Spinal cord (tissue), 10 donors: ENCODE data around the gene SYS1. TPM values are rescaled to one million over a fixed set of nuclear protein-coding genes. Genes with fewer than 3 reads are reported as not detected.
"Not testable (repeated sequence)": the region's sequence is repeated elsewhere in the genome, so short reads cannot be mapped to it uniquely, and the experiment has no call there.

Experiments
- DNase-seq, 6 donors: peaks; one replicate each; pipeline versions ENCODE4 v3.0.0 to v3.0.0-alpha.2; 2013 to 2015; ENCODE audit warnings: low spot score in 6 of 6, low read depth in 4 of 6
- H3K27ac ChIP-seq: one replicate; pipeline ENCODE4 v1.5.1; 2013; ENCODE audit warnings: low read depth, low read length, control low read depth
- H3K27me3 ChIP-seq: one replicate; pipeline ENCODE4 v1.6.1; 2013; ENCODE audit warnings: low read length; ENCODE audit not compliant: control insufficient read depth, insufficient read depth
- H3K36me3 ChIP-seq: one replicate; pipeline ENCODE4 v1.6.1; 2013; ENCODE audit warnings: low read length; ENCODE audit not compliant: control insufficient read depth, insufficient read depth
- H3K4me1 ChIP-seq: one replicate; pipeline ENCODE4 v1.6.1; 2013; ENCODE audit warnings: low read length; ENCODE audit not compliant: control insufficient read depth, insufficient read depth
- H3K4me3 ChIP-seq: one replicate; pipeline ENCODE4 v1.5.1; 2013; ENCODE audit warnings: low read depth, low read length, control low read depth
- H3K9me3 ChIP-seq: one replicate; pipeline ENCODE4 v1.6.1; 2013; ENCODE audit warnings: low read length; ENCODE audit not compliant: control insufficient read depth, insufficient read depth
- WGBS: methylation state at CpG from one replicate; pipeline ENCODE4 v1.1.5; 2013; ENCODE audit warnings: missing lambda C conversion rate; ENCODE audit not compliant: insufficient coverage; 5-methylcytosine and 5-hydroxymethylcytosine counted together
- polyA plus RNA-seq, 2 donors: library from polyadenylated mRNA; unstranded; fragments of 120-200 nt; gene quantifications; one replicate each; pipeline ENCODE4 v1.2.1, GENCODE V29; 2013; ENCODE audit not compliant: insufficient read length in 2 of 2
- total RNA-seq, 2 donors: library from RNA; depleted of rRNA in 1 of 2; stranded (reverse); fragments of 120-200 nt in 1 of 2; fragments of >200 nt in 1 of 2; gene quantifications; one replicate each; pipeline versions ENCODE4 v1.2.3 to v1.2.4, GENCODE V29; 2013 to 2014
- donor health status: healthy.

Gene SYS1
- total and polyA plus RNA-seq, 4 donors: 19.1 to 32.8 (median 27.6) TPM

DNA sequence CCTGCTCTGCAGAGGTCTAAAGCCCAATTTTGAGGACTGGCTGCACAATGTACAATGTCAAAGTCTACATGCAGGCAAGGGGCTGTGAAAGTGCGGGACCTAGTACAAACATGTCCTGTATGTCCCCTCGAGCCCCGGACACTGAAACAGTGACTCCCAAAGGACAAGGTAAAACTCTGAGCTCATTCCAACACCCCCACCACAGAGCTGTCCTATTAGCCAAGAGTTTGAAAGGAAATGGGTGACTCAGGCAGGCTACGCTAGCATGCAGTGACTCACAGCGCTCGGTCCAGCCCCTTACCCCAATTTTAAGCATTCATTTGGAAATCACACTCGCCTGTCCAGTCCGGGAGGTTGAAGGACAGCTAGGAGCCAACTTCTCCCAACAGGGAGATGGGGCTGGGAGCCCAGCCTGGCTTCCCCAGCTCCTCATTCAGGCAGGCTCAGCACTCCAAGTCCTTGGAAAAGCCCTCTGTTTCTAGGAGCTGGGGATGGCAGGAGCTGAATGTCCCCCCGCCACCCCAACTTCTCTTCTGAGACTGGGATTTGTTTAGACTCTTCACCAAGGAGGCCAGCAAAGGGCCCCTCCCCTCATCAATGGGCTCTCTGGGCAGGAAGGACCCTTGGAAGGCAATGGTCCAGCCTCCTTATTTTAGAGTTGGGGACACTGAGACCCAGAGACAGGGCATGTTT lies 18.6 kb upstream of the SYS1 start:
- H3K4me3 ChIP-seq: no peak overlapping the region
- no peaks in the 10 kb centered on the region for H3K9me3 ChIP-seq
- no peak overlapping the region for H3K27ac ChIP-seq
- 80% methylated on average over 6 of the region's 9 CpGs for WGBS
- peaks cover 14% of the 10 kb centered on the region for H3K27me3 ChIP-seq
- DNase-seq: no peak
- H3K36me3 ChIP-seq: no peaks in the 10 kb centered on the region
- H3K4me1 ChIP-seq: peaks cover 29% of the 10 kb centered on the region

DNA sequence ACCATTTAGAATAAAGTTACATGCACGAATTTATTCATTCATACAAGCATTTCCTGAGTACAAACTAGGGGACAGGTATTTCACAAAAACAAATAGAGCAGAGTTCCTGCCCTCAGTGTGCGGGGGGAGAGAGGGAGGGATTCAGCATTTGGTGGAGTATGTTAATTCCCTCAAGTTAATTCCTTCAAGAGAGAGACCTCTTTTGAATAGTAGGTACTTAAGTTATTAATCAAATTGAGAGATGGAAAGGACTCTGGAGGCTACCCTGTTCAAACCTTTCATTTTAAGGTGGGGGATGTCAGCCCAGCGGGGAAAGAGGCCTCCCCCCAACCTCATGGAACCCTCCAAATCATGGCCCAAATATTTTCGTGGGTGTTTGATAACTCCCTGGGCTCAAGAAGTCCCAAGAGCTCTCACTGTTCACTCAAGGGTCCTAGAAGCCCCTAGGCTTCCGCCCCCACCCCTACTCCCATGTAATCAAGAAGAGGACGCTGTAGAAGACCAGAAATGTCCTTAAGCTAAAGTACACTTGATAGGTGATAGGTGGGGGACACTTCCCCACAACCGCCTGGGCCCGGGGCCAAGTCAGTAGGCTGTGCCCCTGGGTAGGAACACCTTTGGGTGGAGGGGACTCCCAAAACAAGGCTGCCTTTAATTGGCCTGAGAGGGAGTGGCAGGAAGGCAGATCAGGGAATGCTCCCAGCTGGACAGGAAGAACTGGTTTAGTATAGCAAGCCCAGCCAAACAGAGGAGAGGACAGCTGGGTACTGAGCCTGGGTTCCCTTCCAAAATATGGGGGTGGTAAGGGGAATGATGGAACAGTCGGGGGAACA lies 17.6 kb upstream of the SYS1 start:
- WGBS: 50% methylated on average over 2 of the region's 9 CpGs
- DNase-seq: no peak
- no peak overlapping the region for H3K27ac ChIP-seq
- H3K36me3 ChIP-seq: no peaks in the 10 kb centered on the region
- H3K9me3 ChIP-seq: no peaks in the 10 kb centered on the region
- H3K4me3 ChIP-seq: no peak overlapping the region
- H3K4me1 ChIP-seq: peaks cover 29% of the 10 kb centered on the region
- H3K27me3 ChIP-seq: peaks cover 14% of the 10 kb centered on the region

DNA sequence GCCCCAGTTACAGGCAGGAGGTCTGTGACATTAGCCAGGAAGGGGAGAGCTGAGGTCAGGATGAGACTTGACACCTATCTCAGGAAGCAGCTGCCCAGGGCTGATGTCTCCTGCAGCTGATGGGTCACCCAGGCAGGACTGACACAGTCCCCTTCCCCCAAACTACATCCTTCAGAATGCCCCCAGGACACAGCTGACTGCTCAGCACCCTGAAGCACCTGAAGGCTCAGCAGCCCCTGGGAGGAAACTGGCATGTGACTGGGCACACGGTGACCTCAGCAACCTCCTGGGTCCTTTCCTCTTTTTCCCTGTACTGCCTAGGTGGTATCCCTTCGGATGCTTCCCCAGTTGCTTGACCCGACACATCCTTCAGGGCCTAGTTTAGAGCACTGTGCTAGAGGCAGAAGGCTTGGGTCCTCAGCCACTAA lies 16.7 kb upstream of the SYS1 start:
- 82% methylated on average over 3 of the region's 3 CpGs for WGBS
- H3K27me3 ChIP-seq: peaks cover 14% of the 10 kb centered on the region
- no peak overlapping the region for H3K27ac ChIP-seq
- peaks cover 29% of the 10 kb centered on the region for H3K4me1 ChIP-seq
- no peak overlapping the region for H3K4me3 ChIP-seq
- no peak for DNase-seq
- no peaks in the 10 kb centered on the region for H3K9me3 ChIP-seq
- H3K36me3 ChIP-seq: no peaks in the 10 kb centered on the region

DNA sequence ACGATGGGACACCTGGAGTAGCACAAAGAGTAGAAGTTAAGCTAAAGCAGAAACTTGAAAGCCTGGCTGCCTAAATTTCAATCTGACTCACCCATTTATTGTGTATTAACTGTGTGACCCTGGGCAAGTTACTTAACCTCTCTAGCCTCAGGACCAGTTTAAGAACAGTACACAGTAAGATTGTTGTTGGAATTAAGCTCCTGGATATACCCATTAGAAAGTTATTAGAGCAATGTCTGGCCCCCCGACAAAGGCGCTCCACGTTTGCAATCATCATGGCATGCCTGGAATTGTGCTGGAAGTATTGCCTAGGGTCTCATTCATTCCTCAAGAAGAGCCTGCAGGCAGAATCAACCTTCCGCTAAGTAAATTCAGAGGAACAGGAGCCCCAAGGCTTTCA lies 16.1 kb upstream of the SYS1 start:
- H3K4me3 ChIP-seq: no peak overlapping the region
- DNase-seq: peak in 1 of 6 donors; percentile 87
- no peaks in the 10 kb centered on the region for H3K9me3 ChIP-seq
- H3K27me3 ChIP-seq: peaks cover 14% of the 10 kb centered on the region
- peaks cover 24% of the 10 kb centered on the region for H3K4me1 ChIP-seq
- 46% methylated on average over 4 of the region's 5 CpGs for WGBS
- H3K36me3 ChIP-seq: no peaks in the 10 kb centered on the region
- H3K27ac ChIP-seq: no peak overlapping the region

DNA sequence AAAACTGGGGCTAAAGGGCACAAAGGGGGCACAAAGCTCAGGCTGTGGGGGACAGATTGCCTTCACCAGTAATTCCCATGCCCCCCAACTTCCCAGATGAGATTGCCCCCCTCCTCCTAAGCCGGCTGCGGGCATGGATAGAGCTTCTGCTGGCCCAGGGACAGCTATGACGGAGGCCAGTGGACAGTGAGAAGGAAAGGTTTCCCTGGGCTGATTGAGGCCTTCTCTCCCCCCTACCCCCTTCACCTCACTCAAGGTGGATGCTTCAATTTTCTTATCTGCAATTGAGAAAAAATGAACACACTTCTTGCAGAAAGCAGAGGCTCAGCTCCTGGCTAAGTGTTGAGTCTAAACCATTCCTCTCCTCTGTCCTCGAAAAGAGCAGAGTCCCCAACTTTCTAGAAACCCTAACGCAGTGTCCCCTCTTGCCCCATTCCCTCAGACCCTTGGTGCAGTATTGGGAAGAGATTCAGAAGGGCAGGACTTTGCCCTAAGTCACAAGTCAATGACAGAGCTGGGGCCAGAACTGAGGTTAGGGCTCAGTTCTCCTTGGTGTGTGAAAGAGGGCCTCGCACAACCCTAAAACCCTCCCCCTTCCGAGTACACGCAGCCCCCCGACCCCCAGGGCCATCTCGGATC lies 15.5 kb upstream of the SYS1 start:
- WGBS: 0% methylated on average over 2 of the region's 10 CpGs

DNA sequence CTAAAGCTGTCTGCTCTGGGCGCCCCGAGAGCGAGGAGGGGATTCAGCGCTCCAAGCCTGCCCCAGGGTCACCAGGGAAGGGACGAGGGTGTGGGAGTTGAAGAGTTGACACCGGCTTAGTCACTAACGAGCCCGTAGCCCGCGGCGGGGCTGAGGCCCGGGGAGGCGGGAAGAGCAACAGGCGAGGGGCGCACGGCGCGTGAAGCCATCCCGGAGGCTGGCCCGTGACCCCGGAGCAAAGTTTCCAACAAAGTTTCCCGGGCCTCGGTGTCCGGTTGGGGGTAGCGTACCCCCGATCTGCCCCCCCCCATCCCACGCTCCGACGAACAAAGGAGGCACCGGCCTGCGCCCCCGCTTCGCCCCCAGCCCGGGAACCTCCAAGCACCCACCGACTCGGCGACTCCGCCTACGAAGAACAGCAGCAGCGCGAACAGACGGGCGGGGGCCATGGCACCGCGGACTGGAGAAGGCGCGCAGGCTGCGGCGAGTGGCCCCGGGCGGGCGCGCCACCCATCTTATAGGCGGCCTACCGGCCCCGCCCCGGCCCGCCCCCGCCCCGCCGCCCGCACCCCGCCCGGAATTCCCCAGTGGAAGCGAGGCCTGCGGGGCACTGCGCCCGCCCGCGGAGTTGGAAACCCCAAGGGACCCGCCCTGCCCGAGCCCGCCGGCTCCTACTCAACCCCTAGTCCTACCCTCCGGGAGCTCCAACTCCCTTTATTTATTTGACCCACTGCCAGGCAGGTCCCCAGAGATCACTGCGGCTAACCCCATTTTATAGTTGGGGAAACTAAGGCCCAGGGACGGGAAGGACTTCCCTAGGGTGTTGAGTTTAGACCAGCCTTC lies 14.8 kb upstream of the SYS1 start, which contains the start of gene SDC4:
Gene SDC4 (minus strand): TSS at position 489 of the 843 bp plus-strand sequence. CDS start 40 bp downstream, at position 449.
- Histone ChIP-seq H3K4me3 (peak within 1 kb of the TSS; percentile 62), H3K36me3 (no peaks in the 10 kb centered on the region), H3K9me3 (no peaks in the 10 kb centered on the region), H3K27me3 (peaks cover 15% of the 10 kb centered on the region), H3K27ac (peak within 1 kb of the TSS; percentile 33), H3K4me1 (peaks cover 17% of the 10 kb centered on the region)
- 2% methylated on average over 60 of the region's 77 CpGs for WGBS
- peak in 1 of 6 donors; percentile 53 for DNase-seq

More for the DNA sequence above, 15.5 kb upstream of the SYS1 start:
- H3K36me3 ChIP-seq: no peaks in the 10 kb centered on the region
- H3K27me3 ChIP-seq: peaks cover 14% of the 10 kb centered on the region
- no peak for DNase-seq
- H3K27ac ChIP-seq: peak overlapping the region; percentile 33
- H3K9me3 ChIP-seq: no peaks in the 10 kb centered on the region
- H3K4me1 ChIP-seq: peaks cover 19% of the 10 kb centered on the region
- H3K4me3 ChIP-seq: peak overlapping the region; percentile 62

DNA sequence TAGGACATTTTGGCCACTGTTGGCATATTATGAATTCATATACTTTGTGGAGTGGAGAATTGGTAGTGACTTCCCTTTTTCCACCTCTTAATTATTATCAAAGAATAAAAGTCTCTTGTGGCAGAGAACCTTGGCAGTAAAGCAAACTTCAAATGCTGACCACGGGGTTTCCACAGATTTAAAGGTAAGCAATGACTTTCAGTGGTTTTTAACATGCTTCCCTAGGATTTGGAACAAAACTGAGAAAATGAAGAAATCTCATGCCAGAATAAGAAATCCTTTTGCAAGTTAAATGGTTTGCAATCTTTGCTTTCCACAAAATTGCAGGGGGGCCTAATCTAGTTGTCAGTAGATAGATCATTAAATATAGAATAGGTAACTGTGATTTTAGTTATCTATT lies 12.7 kb upstream of the SYS1 start:
- 86% methylated on average over 1 of the region's 1 CpG for WGBS
- Histone ChIP-seq H3K27ac (no peak overlapping the region), H3K4me3 (no peak overlapping the region), H3K4me1 (peaks cover 17% of the 10 kb centered on the region), H3K27me3 (peaks cover 15% of the 10 kb centered on the region), H3K9me3 (no peaks in the 10 kb centered on the region), H3K36me3 (no peaks in the 10 kb centered on the region)
- no peak for DNase-seq

DNA sequence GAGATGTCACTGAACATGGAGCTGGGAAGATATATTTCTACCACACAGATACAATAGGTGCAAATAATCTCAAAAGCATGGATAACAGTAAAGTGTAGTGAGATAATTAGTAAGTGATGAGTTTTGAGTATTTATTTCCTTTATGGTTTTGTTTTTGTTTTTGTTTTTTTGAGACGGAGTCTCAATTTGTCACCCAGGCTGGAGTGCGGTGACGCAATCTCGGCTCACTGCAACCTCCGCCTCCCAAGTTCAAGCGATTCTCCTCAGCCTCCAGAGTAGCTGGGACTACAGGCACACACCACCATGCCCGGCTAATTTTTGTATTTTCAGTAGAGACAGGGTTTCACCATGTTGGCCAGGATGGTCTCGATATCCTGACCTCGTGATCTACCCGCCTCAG lies 12.2 kb upstream of the SYS1 start:
- not testable (repeated sequence) for H3K9me3 ChIP-seq
- H3K27me3 ChIP-seq: peaks cover 15% of the 10 kb centered on the region

DNA sequence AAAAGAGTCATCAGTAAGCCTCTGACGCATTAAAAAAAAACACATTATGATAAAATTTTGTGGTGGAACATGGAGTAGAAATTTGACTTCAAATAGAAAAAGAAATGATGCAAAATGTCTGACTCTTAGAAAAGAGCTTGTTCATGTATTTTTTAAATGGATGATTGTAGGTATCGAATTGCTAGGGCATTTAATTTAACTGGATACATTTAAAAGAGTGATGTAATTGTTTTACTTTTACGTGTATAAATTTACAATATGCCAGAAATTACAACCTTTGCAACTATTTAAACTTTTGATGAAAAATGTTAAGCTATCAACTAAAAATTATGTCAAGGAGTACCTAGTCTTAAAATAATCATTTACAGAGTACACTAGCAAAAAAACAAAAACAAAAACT lies 10.2 kb upstream of the SYS1 start:
- Histone ChIP-seq H3K9me3 (no peaks in the 10 kb centered on the region), H3K27ac (no peak overlapping the region), H3K4me3 (no peak overlapping the region), H3K36me3 (no peaks in the 10 kb centered on the region), H3K27me3 (peaks cover 8% of the 10 kb centered on the region), H3K4me1 (peaks cover 4% of the 10 kb centered on the region)
- WGBS: no CpG with 5 or more reads among the region's 3 CpGs
- no peak for DNase-seq

More for the DNA sequence above, 12.2 kb upstream of the SYS1 start:
- not testable (repeated sequence) for DNase-seq, H3K27ac ChIP-seq, H3K4me3 ChIP-seq, H3K36me3 ChIP-seq
- no CpG with 5 or more reads among the region's 10 CpGs for WGBS
- H3K4me1 ChIP-seq: peaks cover 17% of the 10 kb centered on the region
